H1 (cell line): ENCODE data around the gene CTBP2. TPM values are rescaled to one million over a fixed set of nuclear protein-coding genes. Genes with fewer than 3 reads are reported as not detected.

ENCODE experiments used
- CREB1 ChIP-seq: IDR thresholded peaks from 2 replicates; pipeline ENCODE4 v1.6.1; 2012; ENCODE audit warnings: inconsistent platforms
- HDAC6 ChIP-seq: IDR thresholded peaks from one replicate; pipeline ENCODE4 v1.7.1; 2012; ENCODE audit warnings: low read depth, mild to moderate bottlenecking, inconsistent platforms, low read length, moderate library complexity
- JUND ChIP-seq: IDR thresholded peaks from 2 replicates; pipeline ENCODE4 v1.6.1; 2011; ENCODE audit warnings: mild to moderate bottlenecking, improper control_type of control experiment, low read length
- RNF2 ChIP-seq: fragments of 200-900, 300-1000 bp; sonication (generic); IDR thresholded peaks from 2 replicates; pipeline ENCODE4 v1.7.1; 2016; ENCODE audit warnings: borderline replicate concordance, low read depth, mild to moderate bottlenecking, antibody characterized with exemption, low read length; ENCODE audit not compliant: poor library complexity, severe bottlenecking; ENCODE audit errors: missing control alignments
- SRF ChIP-seq: IDR thresholded peaks from 2 replicates; pipeline ENCODE4 v1.6.1; 2011; ENCODE audit warnings: mild to moderate bottlenecking, low read depth, low read length, moderate library complexity
- polyA plus RNA-seq, 7 experiments: library from polyadenylated mRNA; depleted of rRNA in 3 of 7; stranded (reverse) in 5 of 7; unstranded in 2 of 7; fragments of >200 nt in 5 of 7; fragments of 200-250 nt in 2 of 7; gene quantifications; 1 replicate in 5 of 7; 2 replicates in 1 of 7; 4 replicates in 1 of 7; pipeline versions ENCODE4 v1.2.1 to v1.2.3, GENCODE V29; 2011 to 2013; ENCODE audit warnings: missing spikeins in 2 of 7, mixed read lengths in 2 of 7
- total RNA-seq: library from RNA; stranded (reverse); fragmentation: NEBNext Ultra II Directional; extraction: Animal tissue kit (Norgen Biotek cat#: 25700); gene quantifications from 2 replicates; pipeline ENCODE4 v1.2.1, GENCODE V29; 2021

Gene CTBP2
- total and polyA plus RNA-seq, 2 of the 8 experiments (the other 6 are each of a cell fraction or from before 2014, with no cell fraction given) = 208 to 221 TPM

DNA sequence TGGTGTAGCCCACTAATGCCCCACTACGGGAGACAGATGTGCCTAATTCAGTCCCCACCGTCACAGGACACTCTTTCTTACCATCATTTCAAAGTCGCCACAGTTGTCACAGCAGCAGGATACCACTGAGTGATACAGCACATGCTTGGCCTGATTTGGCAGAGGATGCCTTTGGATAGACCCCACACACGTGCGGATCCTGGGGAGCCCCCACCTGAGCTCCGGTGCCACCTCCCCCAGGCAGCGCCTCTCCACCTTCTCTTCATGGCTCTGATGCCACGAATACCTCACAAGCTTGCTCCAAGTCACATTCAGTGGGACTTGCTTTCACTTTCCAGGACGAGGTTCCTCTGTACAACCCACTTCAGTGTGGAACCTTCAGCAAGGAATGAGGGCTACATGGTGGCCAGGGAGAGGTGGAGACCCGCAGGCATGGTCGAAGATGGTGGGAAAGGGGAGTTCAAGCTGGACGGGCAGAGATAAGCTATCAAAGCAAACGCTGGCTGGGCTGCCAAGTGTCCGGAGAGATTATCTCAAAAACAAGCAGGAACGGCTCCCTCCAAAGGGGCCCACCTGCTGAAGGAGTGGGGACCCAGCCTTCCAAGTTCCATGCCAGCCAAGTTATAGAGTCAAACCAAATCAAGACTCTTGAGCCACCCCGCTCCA lies 111.0 kb downstream of the CTBP2 start (continued):
- no peak for TF ChIP-seq RNF2
- no peak for TF ChIP-seq JUND
- no peak for TF ChIP-seq HDAC6
- no peak for TF ChIP-seq CREB1
- TF ChIP-seq SRF = no peak
